Gastroesophageal sphincter (tissue), 4 donors: ENCODE data around the gene WDR12. TPM values are rescaled to one million over a fixed set of nuclear protein-coding genes. Genes with fewer than 3 reads are reported as not detected.
"Not testable (repeated sequence)": the region's sequence is repeated elsewhere in the genome, so short reads cannot be mapped to it uniquely, and the experiment has no call there.

Experiments
- ATAC-seq: fragments of 150-250 bp; one replicate; pipeline ENCODE4 v1.9.1; 2016; ENCODE audit warnings: mild to moderate bottlenecking, moderate library complexity
- H3K27ac ChIP-seq, 4 donors: fragments of 200-600 bp; sonication (generic) in 3 of 4; 1 replicate in 3 of 4; 2 replicates in 1 of 4; pipeline ENCODE4 v1.5.1; 2016 to 2019
- H3K27me3 ChIP-seq: fragments of 200-600 bp; sonication (generic); one replicate; pipeline ENCODE4 v1.5.1; 2019
- H3K36me3 ChIP-seq, 2 donors: fragments of 200-600 bp; sonication (generic); one replicate each; pipeline ENCODE4 v1.5.1; 2019; ENCODE audit warnings: control low read depth in 1 of 2
- H3K4me1 ChIP-seq, 3 donors: fragments of 200-600 bp; sonication (generic); 1 replicate in 2 of 3; 2 replicates in 1 of 3; pipeline ENCODE4 v1.5.1; 2016 to 2019; ENCODE audit warnings: control low read depth in 2 of 3
- H3K4me3 ChIP-seq, 2 donors: fragments of 200-600 bp; sonication (generic); one replicate each; pipeline ENCODE4 v1.5.1; 2019; ENCODE audit warnings: mild to moderate bottlenecking in 1 of 2, moderate library complexity in 1 of 2
- H3K9me3 ChIP-seq, 3 donors: fragments of 200-600 bp; sonication (generic); one replicate each; pipeline ENCODE4 v1.5.1; 2017 to 2019; ENCODE audit warnings: control low read depth in 2 of 3
- CTCF ChIP-seq, 4 experiments: fragments of 200-600 bp in 2 of 4; fragments of 450-650 bp in 2 of 4; sonication (generic) in 1 of 4; IDR thresholded peaks; one replicate each; pipeline ENCODE4 v1.5.1; 2017 to 2019; ENCODE audit warnings: antibody characterized with exemption in 4 of 4, mild to moderate bottlenecking in 2 of 4, moderate library complexity in 2 of 4
- EP300 ChIP-seq: sonication (generic); formaldehyde crosslinking; IDR thresholded peaks from one replicate; pipeline ENCODE4 v1.6.1; 2017; ENCODE audit warnings: antibody characterized with exemption, mild to moderate bottlenecking
- POLR2A ChIP-seq, 2 donors: fragments of 450-650 bp; IDR thresholded peaks; one replicate each; pipeline ENCODE4 v1.6.1; 2017; ENCODE audit warnings: antibody characterized with exemption in 2 of 2, mild to moderate bottlenecking in 2 of 2, moderate library complexity in 1 of 2
- POLR2AphosphoS5 ChIP-seq: sonication (generic); formaldehyde crosslinking; IDR thresholded peaks from one replicate; pipeline ENCODE4 v1.6.1; 2017; ENCODE audit warnings: antibody characterized with exemption
- WGBS, 2 donors: methylation state at CpG; one replicate each; pipeline ENCODE4 v1.1.5; 2018; ENCODE audit warnings: low coverage in 1 of 2; 5-methylcytosine and 5-hydroxymethylcytosine counted together
- total RNA-seq, 4 donors: library from RNA; depleted of rRNA; stranded (reverse); fragments of >200 nt; gene quantifications; one replicate each; pipeline ENCODE4 v1.1.0, GENCODE V29; 2016

Gene WDR12
- total RNA-seq, 4 donors from 2014 or later = 11.2 to 24.4 (median 20.2) TPM

GRCh38 chr2:202933958-202934357, 22.5 kb upstream of the WDR12 start:
- WGBS, 2 donors = 79 to 96% methylated on average over 2 of the region's 2 CpGs
- no peak for ATAC-seq
- Histone ChIP-seq H3K4me1 (no peaks in the 10 kb centered on the region), H3K9me3 (peaks cover 0 to 4% (median 0%) of the 10 kb centered on the region in 3 donors), H3K4me3 (no peak overlapping the region), H3K36me3 (peaks cover 0 to 53% of the 10 kb centered on the region in 2 donors), H3K27ac (no peak overlapping the region), H3K27me3 (no peaks in the 10 kb centered on the region)
- TF ChIP-seq POLR2A (IDR thresholded peaks at IDR 0.05) (no peak), POLR2AphosphoS5 (no peak), CTCF (IDR thresholded peaks at IDR 0.05) (no peak), EP300 (no peak)

GRCh38 chr2:202933139-202933510, 21.7 kb upstream of the WDR12 start:
- Histone ChIP-seq H3K27ac (no peak overlapping the region), H3K27me3 (no peaks in the 10 kb centered on the region), H3K4me1 (no peaks in the 10 kb centered on the region), H3K9me3 (no peaks in the 10 kb centered on the region), H3K36me3 (peaks cover 0 to 52% of the 10 kb centered on the region in 2 donors), H3K4me3 (no peak overlapping the region)
- WGBS, 2 donors = 100% methylated on average over 3 of the region's 5 CpGs; no CpG with 5 or more reads in 1 of the 2 donors
- TF ChIP-seq CTCF (IDR thresholded peaks at IDR 0.05) (no peak), POLR2A (IDR thresholded peaks at IDR 0.05) (no peak), POLR2AphosphoS5 (no peak), EP300 (no peak)
- ATAC-seq = no peak

GRCh38 chr2:202932425-202933138, 21.1 kb upstream of the WDR12 start:
- Histone ChIP-seq H3K27me3 (no peaks in the 10 kb centered on the region), H3K4me3 (no peak overlapping the region), H3K27ac (no peak overlapping the region), H3K4me1 (no peaks in the 10 kb centered on the region), H3K9me3 (no peaks in the 10 kb centered on the region), H3K36me3 (peaks cover 0 to 56% of the 10 kb centered on the region in 2 donors)
- TF ChIP-seq POLR2AphosphoS5 (no peak), CTCF (IDR thresholded peaks at IDR 0.05) (no peak), EP300 (no peak), POLR2A (IDR thresholded peaks at IDR 0.05) (no peak)
- ATAC-seq = no peak
- WGBS, 2 donors = 80 to 100% methylated on average over 1 of the region's 3 CpGs

GRCh38 chr2:202918860-202919259, 7.4 kb upstream of the WDR12 start:
- Histone ChIP-seq H3K4me3 (no peak overlapping the region), H3K36me3 (peaks cover 0 to 40% of the 10 kb centered on the region in 2 donors), H3K27ac (no peak overlapping the region), H3K9me3 (no peaks in the 10 kb centered on the region), H3K4me1 (peaks cover 0 to 2% (median 0%) of the 10 kb centered on the region in 3 donors), H3K27me3 (no peaks in the 10 kb centered on the region)
- 75 to 100% methylated on average over 1 of the region's 1 CpG for WGBS, 2 donors
- TF ChIP-seq CTCF (IDR thresholded peaks at IDR 0.05) (no peak), POLR2AphosphoS5 (no peak)
- no peak for ATAC-seq

DNA sequence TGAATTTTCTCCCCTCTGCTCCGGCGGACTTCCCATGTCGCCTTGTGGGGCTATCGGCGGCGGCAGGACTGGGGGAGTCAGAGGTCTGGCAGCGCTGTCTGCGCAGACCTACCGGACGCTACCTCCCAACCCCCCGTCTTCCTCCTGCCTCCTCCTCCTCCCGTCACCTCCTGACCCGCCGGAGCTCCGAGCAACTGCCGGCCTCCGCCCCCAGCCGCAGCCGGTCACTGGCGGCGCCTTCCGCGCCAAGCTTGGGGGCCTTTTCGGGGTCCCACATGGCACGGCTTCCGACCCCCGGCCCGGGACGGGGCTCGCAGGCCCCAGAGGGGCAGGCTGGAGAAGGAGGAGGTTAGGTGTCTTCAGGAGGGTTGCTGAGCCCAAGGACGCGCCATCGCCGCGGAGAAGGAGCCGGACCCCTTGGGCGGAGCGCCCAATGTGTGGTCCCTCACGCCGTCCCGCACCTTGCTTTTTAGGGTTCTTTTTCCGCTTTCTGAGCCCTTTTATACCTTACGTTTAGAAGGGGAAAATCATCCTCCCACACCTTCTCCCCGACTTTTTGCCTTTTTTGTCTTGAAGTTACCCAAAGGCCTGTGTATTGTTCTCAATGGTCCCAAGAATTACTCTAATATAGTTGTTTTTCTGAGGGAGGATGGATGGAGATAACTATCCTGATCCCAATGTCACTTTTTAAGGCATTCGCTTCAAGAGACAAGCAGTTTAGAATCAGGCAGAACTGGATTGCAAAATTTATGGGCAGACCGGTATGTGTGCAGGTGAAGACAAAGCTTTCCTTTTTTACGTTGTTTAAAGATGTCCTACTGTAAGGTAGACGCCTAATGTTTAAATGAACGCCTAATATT, 1.1 kb upstream of the WDR12 start:
- H3K9me3 ChIP-seq, H3K36me3 ChIP-seq, H3K27me3 ChIP-seq: not testable (repeated sequence)
- ATAC-seq = peak; percentile 80
- Histone ChIP-seq H3K4me3 (peak overlapping the region; percentile 65 to 100), H3K27ac (peak overlapping the region; percentile 68 to 91 (median 80)), H3K4me1 (peaks cover 4 to 30% (median 9%) of the 10 kb centered on the region in 3 donors)
- 0 to 2% methylated on average over 7 to 8 of the region's 49 CpGs for WGBS, 2 donors
